ENCODE results near the gene TBC1D16.
A peak's percentile ranks its signal among the peaks of the same experiment; 100 is the strongest.

TBC1D16 gene

DNA sequence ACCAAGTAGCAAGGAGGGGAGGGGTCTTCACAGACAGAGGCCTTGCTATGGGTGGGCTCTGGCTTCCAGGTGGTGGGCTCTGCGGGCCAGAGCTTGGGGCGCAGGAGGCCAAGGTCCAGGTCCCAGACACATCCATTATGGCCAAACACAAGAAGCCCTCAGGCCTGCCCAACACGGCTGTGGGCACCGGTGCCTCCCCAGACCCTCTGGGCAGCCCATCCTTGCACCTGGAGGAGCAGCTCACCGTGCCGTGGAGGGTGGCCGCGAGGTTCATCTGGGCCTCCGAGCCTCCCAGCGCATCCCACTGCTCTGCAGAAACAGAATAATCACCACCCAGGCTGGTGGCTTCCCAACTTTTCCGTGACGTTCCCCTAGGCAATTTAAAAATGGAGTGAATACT, 55.9 kb downstream of the TBC1D16 start:
- H3K27ac ChIP-seq: peak overlapping the region; percentile 40
- TF ChIP-seq, protein P1, sequence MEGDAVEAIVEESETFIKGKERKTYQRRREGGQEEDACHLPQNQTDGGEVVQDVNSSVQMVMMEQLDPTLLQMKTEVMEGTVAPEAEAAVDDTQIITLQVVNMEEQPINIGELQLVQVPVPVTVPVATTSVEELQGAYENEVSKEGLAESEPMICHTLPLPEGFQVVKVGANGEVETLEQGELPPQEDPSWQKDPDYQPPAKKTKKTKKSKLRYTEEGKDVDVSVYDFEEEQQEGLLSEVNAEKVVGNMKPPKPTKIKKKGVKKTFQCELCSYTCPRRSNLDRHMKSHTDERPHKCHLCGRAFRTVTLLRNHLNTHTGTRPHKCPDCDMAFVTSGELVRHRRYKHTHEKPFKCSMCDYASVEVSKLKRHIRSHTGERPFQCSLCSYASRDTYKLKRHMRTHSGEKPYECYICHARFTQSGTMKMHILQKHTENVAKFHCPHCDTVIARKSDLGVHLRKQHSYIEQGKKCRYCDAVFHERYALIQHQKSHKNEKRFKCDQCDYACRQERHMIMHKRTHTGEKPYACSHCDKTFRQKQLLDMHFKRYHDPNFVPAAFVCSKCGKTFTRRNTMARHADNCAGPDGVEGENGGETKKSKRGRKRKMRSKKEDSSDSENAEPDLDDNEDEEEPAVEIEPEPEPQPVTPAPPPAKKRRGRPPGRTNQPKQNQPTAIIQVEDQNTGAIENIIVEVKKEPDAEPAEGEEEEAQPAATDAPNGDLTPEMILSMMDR (conservative IDR thresholded peaks at IDR 0.05): no peak
- no peak for TF ChIP-seq ZFX (IDR thresholded peaks at IDR 0.05)

- TF ChIP-seq, protein P1 (conservative IDR thresholded peaks at IDR 0.05): no peak
- TF ChIP-seq ZFX (IDR thresholded peaks at IDR 0.05): no peak
- peak overlapping the region; percentile 40 for H3K27ac ChIP-seq
Measured at GRCh38 chr17:79979221-79979741, 56.4 kb downstream of the TBC1D16 start.

DNA sequence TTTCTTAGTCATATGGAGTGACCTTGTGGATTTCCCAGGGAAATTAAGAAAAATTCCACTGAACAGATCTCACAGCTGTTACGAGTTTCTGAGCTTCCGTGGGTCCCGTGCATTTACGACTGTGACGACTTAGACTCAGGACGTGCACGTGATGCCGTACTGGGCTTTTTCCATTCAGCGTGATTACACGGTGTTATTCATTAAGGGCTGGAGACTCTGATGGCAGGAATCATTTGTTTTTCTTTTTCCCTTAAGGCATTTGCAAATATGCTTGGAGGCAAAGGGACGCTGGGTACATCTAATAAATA, 57.2 kb downstream of the TBC1D16 start:
- no peak for TF ChIP-seq ZFX (IDR thresholded peaks at IDR 0.05)
- TF ChIP-seq, protein P1 (conservative IDR thresholded peaks at IDR 0.05): no peak
- H3K27ac ChIP-seq: no peak overlapping the region

DNA sequence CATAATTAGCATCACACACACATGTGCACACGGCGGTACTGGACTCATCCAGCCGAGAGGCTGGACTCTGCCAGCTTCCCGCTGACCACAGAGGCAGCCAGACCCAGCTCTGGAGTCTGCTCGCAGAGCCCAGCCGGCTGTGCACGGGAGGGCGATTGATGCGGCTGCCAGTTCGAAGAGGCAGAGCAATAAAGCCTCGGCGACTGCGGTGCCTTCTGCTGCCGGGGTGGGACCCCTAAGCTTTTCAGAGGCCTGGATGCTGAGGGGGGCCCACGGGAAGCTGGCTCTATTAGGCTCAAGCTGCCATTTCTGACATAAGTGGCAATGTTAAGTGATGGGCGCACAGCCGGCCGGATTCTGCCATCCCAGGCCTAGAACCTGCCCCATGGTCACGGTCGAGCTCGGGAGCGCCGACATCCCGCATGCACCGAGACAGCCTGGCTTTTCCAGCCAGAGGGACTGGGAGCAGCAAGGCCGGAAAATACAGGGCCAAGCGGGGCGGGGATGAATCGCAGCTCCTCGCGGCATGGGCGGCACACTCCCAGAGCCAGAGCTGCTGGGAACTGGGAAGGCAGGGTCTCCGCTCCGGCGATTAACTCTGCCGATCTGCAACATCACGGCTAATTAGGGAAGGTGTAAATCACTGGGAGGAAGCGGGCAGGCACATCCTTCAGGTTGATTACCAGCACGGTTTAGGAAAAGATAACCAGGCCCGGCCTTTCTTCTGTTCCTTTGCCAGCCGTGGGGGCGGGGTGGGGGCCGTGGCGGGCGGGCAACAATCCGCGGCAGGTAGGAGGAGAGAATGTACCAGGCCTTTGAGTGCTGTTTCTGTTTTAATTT, 57.7 kb downstream of the TBC1D16 start:
- no peak overlapping the region for H3K27ac ChIP-seq
- TF ChIP-seq, protein P1 (conservative IDR thresholded peaks at IDR 0.05): no peak
- TF ChIP-seq ZFX (IDR thresholded peaks at IDR 0.05): no peak

DNA sequence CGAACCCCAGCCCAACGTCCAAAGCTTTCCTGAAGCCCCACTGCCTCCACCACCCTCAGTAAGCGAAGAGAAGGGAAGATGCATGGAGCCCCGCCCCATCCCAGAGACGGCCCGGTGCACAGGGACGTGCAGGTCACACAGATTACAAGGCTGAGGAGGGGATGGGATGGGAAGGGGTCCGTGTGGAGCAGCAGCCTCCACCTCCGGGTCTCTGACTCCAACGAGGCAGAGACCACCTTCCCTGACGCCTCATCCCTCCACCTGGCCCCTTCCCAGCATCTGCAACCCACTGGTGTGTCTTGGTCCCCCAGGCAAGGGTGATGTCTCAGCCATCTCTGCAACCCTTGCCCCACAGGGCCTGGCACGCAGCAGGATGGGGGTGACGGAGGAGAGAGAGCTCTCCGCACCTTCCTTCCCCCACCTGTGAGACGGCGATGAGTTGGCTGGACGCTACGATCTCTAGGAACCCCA, 58.5 kb downstream of the TBC1D16 start:
- no peak overlapping the region for H3K27ac ChIP-seq
- no peak for TF ChIP-seq ZFX (IDR thresholded peaks at IDR 0.05)

GRCh38 chr17:79976451-79976850, 59.2 kb downstream of the TBC1D16 start:
- H3K27ac ChIP-seq: no peak overlapping the region
- TF ChIP-seq, protein P1 (conservative IDR thresholded peaks at IDR 0.05): no peak
- no peak for TF ChIP-seq ZFX (IDR thresholded peaks at IDR 0.05)

DNA sequence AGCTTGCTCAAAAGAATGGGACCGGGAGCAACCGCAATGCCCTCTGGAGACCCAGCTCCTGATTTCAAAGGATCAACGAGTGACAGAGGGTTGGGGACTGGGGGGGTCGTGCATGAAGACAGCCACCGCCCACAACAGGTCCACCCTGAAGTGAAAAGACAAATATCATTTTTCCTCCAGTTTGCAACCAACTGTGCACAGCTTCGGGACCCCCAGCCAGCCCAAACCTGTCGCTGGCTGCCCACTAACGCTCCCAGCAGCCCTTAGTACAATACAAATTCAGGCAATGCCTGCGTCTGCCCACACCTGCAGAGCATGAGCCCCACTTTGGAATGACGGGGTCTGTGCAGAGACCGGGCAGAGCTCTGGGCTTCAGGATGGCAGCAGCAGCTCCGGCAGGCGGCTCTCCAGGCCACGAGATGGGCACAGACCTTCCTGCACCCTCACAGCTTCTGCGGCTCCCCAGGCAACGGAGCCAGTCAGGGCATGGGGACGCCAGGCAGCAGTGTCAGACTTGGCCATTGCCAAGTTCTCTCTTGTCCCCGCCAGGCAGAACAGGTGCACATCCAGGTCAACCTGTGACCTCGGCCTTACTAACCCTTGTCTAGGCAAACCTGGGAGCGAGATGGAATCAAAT, 60.1 kb downstream of the TBC1D16 start:
- no peak overlapping the region for H3K27ac ChIP-seq
- TF ChIP-seq ZFX (IDR thresholded peaks at IDR 0.05): no peak
- TF ChIP-seq, protein P1 (conservative IDR thresholded peaks at IDR 0.05): no peak

All from C4-2B (cell line).